ENCODE data around the gene PHLDB3. TPM values are rescaled to one million over a fixed set of nuclear protein-coding genes. Genes with fewer than 3 reads are reported as not detected.

Gene PHLDB3
- total and polyA plus RNA-seq, 2 of the 4 experiments (the other 2 are of a cell fraction) = 2.9 to 10.6 TPM

DNA sequence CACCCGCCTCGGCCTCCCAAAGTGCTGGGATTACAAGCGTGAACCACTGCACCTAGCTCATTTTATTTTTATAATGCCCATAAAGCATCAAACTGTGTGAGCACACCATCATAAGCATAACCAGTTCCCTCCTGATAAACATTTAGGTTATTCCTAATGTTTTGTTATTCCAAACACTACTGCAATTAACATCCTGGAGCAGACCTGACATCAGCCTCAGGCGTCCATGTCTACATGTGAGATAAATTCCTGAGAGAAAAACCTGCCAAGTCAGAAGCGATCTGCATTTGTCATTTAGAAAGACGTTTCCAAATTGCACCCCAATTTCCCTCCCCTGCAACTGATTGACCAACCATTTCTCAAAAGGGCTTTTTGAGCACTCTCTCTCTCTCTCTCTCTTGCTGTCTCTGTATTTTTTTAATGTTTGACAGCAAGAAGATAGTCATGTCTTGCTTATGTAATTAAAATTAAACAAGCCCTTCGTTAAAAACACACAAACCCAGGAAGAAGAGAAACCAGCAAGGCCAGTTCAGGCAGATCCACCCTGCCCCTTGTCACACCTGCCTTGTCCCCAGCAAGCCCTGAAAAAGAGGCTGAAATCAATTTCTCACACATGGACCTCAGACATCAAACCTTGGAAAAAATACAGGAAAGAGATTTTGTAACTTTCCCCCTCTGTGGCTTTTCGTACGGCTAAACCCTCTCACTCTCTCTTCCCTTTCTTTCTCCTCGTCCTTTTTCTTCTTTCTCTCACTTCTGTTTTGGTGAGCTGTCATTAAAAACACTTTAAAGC is 49.0 kb downstream of the PHLDB3 start:
- Histone ChIP-seq H4K20me1 (ENCODE audit: insufficient read depth, low read length) (no peaks in the 10 kb centered on the region), H4K5ac (ENCODE audit: low read depth, low read length) (no peak overlapping the region), H3K36me3 (ENCODE audit: control insufficient read depth, insufficient read depth, low read length) (no peaks in the 10 kb centered on the region), H2AK9ac (replicated peaks; ENCODE audit: low read depth, low read length, poor library complexity) (no peak overlapping the region), H3K79me1 (ENCODE audit: low read depth in 1 of 2, low read length in 2 of 2) (no peaks in the 10 kb centered on the region), H3K4ac (ENCODE audit: low read depth, low read length) (no peak overlapping the region), H4K91ac (ENCODE audit: insufficient read depth, low read depth, low read length) (no peak overlapping the region), H3K14ac (replicated peaks; ENCODE audit: low read depth, low read length) (no peak overlapping the region), H2AK5ac (ENCODE audit: low read depth, low read length) (no peak overlapping the region), H2BK120ac (ENCODE audit: low read depth, low read length) (peak overlapping the region; percentile 30; the same call in 1 of the 2 replicates), H2BK20ac (ENCODE audit: low read depth, low read length) (peak overlapping the region; percentile 29; the same call in 1 of the 2 replicates), H2BK15ac (ENCODE audit: low read depth, low read length) (no peak overlapping the region), H3K18ac (ENCODE audit: low read depth, low read length) (no peak overlapping the region), H3K9me3 (ENCODE audit: control insufficient read depth, insufficient read depth, low read length) (peaks cover 6% of the 10 kb centered on the region), H3K4me3 (ENCODE audit: insufficient read depth, low read depth, low read length) (no peak overlapping the region), H3K9me1 (ENCODE audit: insufficient read depth, low read length) (no peaks in the 10 kb centered on the region), H3K56ac (ENCODE audit: extremely low read depth, insufficient read depth, low read length) (no peak overlapping the region), H2BK5ac (ENCODE audit: low read depth, low read length, poor library complexity, severe bottlenecking) (no peak overlapping the region), H3K4me1 (ENCODE audit: control insufficient read depth, insufficient read depth, low read length) (0 out of 2 replicates have a peak, but pooled peaks cover 2% of the 10 kb centered on the region), H3K27me3 (ENCODE audit: control insufficient read depth, insufficient read depth, low read length) (peaks cover 2% of the 10 kb centered on the region; the same call in 1 of the 2 replicates), H3K23ac (ENCODE audit: low read depth, low read length) (peak overlapping the region; percentile 42; the same call in 1 of the 2 replicates), H3K9ac (ENCODE audit: low read depth, low read length) (no peak overlapping the region), H3K27ac (ENCODE audit: insufficient read depth, low read length) (no peak overlapping the region), H4K8ac (ENCODE audit: low read depth in 2 of 2, low read length in 2 of 2) (no peak overlapping the region), H3K4me2 (ENCODE audit: low read depth, low read length) (no peak overlapping the region; the same call in 1 of the 2 replicates), H2AFZ (replicated peaks; ENCODE audit: low read length, poor library complexity) (no peak overlapping the region)
- BruUV-seq (replicated peaks) = no TSS peak
- DNase-seq = no peak
- CTCF ChIA-PET = interaction anchor here (0.6 to 1.5 kb wide), 2 partner anchors 9 to 640 kb away, joined by 3 to 5 read pairs; no protein-coding TSS in a partner anchor
- intact Hi-C loops (cut with micrococcal nuclease) = no loop called here
- dilution Hi-C loops (cut with HindIII; ENCODE audit: low sequenced_read_pairs, unreplicated experiment) = no loop called here
- peak; percentile 60 for ATAC-seq (ENCODE audit: low read depth)
- in situ Hi-C loops (cut with MboI; ENCODE audit: low sequenced_read_pairs) = no loop called here
- POLR2A ChIA-PET (ENCODE audit: unreplicated experiment) = no interaction called here
- 73% methylated on average over 3 of the region's 10 CpGs; no CpG with 5 or more reads in 1 of the 2 experiments for WGBS, 2 experiments (ENCODE audit: extremely low coverage in 2 of 2, insufficient read length in 1 of 2)
- TF ChIP-seq MAZ (IDR thresholded peaks at IDR 0.05; ENCODE audit: borderline replicate concordance, low read depth, low read length) = no peak
- TF ChIP-seq SMC3 (IDR thresholded peaks at IDR 0.05; ENCODE audit: low read depth, low read length) = no peak
- TF ChIP-seq, protein P1, sequence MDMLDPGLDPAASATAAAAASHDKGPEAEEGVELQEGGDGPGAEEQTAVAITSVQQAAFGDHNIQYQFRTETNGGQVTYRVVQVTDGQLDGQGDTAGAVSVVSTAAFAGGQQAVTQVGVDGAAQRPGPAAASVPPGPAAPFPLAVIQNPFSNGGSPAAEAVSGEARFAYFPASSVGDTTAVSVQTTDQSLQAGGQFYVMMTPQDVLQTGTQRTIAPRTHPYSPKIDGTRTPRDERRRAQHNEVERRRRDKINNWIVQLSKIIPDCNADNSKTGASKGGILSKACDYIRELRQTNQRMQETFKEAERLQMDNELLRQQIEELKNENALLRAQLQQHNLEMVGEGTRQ (IDR thresholded peaks at IDR 0.05; ENCODE audit: low read depth, low read length) = no peak
- no peak for TF ChIP-seq NFE2L2 (IDR thresholded peaks at IDR 0.05; ENCODE audit: low read depth, low read length)
- no peak for TF ChIP-seq FOS (IDR thresholded peaks at IDR 0.05; ENCODE audit: low read depth, low read length)
- no peak for TF ChIP-seq BHLHE40 (IDR thresholded peaks at IDR 0.05; ENCODE audit: low read depth, low read length)
- no peak for TF ChIP-seq RCOR1 (IDR thresholded peaks at IDR 0.05; ENCODE audit: insufficient replicate concordance, low read length)
- TF ChIP-seq MXI1 (IDR thresholded peaks at IDR 0.05; ENCODE audit: borderline replicate concordance, low read depth, low read length) = no peak
- TF ChIP-seq, protein P2, sequence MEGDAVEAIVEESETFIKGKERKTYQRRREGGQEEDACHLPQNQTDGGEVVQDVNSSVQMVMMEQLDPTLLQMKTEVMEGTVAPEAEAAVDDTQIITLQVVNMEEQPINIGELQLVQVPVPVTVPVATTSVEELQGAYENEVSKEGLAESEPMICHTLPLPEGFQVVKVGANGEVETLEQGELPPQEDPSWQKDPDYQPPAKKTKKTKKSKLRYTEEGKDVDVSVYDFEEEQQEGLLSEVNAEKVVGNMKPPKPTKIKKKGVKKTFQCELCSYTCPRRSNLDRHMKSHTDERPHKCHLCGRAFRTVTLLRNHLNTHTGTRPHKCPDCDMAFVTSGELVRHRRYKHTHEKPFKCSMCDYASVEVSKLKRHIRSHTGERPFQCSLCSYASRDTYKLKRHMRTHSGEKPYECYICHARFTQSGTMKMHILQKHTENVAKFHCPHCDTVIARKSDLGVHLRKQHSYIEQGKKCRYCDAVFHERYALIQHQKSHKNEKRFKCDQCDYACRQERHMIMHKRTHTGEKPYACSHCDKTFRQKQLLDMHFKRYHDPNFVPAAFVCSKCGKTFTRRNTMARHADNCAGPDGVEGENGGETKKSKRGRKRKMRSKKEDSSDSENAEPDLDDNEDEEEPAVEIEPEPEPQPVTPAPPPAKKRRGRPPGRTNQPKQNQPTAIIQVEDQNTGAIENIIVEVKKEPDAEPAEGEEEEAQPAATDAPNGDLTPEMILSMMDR (conservative IDR thresholded peaks at IDR 0.05; ENCODE audit: low read depth, low read length) = no peak
- no peak for TF ChIP-seq MAFK (IDR thresholded peaks at IDR 0.05; ENCODE audit: low read depth, low read length)
- TF ChIP-seq RAD21 (IDR thresholded peaks at IDR 0.05; ENCODE audit: low read length) = no peak
- TF ChIP-seq RFX5 (IDR thresholded peaks at IDR 0.05; ENCODE audit: low read depth, low read length) = no peak
- TF ChIP-seq, protein P3, sequence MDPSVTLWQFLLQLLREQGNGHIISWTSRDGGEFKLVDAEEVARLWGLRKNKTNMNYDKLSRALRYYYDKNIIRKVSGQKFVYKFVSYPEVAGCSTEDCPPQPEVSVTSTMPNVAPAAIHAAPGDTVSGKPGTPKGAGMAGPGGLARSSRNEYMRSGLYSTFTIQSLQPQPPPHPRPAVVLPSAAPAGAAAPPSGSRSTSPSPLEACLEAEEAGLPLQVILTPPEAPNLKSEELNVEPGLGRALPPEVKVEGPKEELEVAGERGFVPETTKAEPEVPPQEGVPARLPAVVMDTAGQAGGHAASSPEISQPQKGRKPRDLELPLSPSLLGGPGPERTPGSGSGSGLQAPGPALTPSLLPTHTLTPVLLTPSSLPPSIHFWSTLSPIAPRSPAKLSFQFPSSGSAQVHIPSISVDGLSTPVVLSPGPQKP (IDR thresholded peaks at IDR 0.05; ENCODE audit: borderline replicate concordance, low read depth, low read length) = no peak
- no peak for TF ChIP-seq CEBPB (IDR thresholded peaks at IDR 0.05; ENCODE audit: low read depth, low read length)
- TF ChIP-seq POLR2A (IDR thresholded peaks at IDR 0.05; ENCODE audit: low read depth, low read length) = no peak
